HG02973 (cell line): ENCODE measurements around the gene TUBGCP6.

ENCODE experiments used
- ATAC-seq: cut with Tn5 transposase; IDR thresholded peaks from one replicate; pipeline ENCODE4 v1.9.1; 2021; ENCODE audit warnings: moderate library complexity; ENCODE audit not compliant: unreplicated experiment

TUBGCP6 gene

GRCh38 chr22:50198624-50199017, 46.2 kb downstream of the TUBGCP6 start:
- no peak for ATAC-seq

GRCh38 chr22:50197856-50198623, 46.8 kb downstream of the TUBGCP6 start:
- no peak for ATAC-seq

DNA sequence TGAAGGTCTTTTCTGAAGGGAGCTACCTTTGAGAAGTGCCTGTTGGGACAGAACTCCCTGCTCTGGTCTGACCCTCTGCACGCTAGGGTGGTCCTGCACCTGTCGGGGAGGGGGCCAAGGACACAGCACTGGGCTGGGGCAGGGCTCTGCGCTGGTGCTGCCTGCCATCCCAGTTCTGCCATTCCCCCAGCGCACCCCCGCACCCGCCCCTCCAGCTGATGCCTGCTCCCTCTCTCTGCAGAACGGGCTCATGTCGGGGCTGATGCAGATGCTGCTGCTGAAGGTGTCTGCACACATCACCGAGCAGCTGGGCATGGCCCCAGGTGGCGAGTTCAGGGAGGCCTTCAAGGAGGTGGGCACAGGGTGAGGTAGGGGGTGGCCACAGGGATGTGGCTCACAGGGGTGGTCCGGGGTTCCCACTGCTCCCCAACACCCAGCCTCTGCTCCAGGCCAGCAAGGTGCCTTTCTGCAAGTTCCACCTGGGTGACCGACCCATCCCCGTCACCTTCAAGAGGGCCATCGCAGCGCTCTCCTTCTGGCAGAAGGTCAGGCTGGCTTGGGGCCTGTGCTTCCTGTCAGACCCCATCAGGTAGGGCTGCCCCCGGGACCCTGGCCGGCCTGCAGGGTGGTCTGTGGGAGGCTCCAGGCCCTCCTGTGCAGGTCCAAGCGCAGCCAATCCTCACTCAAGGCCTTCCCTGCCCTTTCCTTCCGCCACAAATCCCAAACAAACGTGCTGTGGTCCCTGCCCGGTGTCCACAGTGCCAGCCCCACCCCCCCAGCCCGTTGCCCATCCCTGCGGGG, 47.6 kb downstream of the TUBGCP6 start:
- no peak for ATAC-seq

DNA sequence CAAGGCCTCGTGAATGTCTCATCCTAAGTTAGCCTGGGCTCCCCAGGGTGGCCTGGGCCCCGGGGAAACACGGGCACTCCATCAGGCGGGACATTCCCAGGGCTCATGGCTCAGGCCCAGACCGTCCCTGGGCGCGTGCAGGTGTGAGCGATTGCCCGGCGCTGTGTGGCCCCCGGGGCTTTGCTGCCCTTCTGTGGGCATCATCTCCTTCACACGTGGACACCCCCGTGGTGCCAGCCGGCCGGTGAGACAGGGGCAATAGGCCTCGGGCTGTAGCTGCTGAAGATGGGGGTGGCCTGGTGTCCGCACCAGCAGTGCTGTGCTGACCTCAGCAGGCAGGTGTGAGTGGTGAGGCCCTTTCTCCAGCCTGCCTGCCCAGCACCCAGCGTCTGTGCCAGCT, 48.6 kb downstream of the TUBGCP6 start:
- no peak for ATAC-seq

DNA sequence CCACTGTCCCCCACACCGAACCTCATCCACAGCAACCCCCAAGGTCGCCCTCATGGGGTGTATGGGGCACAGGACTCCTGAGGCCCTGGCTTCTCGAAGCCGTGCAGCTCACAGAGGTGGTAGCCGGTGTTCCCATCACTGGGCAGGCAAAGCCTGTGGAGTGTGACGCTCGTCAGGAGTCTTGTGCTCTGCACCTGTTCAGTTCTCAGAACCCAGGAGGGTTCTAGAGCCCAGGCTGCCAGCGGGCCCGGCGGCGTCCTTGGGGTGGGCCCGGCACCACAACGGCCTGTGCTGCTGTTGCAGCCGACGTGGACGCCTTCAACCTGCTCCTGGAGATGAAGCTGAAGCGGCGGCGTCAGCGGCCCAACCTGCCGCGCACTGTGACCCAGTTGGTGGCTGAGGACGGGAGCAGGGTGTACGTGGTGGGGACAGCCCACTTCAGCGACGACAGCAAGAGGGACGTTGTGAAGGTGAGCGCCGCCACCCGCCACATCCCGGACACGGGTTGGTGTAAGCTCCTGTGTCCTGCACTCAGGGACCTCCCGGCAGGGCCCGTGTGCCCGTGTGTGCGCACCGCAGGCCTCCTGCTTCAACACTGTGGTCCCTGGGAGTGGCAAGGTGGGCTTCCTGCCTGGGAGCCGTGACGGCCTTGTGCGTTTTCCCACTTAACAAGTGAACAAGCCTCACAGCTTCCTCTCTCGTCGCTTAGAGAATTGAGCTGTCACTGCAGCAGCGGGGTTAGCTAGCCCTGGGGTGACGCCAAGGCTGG, 50.6 kb downstream of the TUBGCP6 start:
- no peak for ATAC-seq

- ATAC-seq, result no peak
Observed at GRCh38 chr22:50193621-50194020, 51.2 kb downstream of the TUBGCP6 start.

DNA sequence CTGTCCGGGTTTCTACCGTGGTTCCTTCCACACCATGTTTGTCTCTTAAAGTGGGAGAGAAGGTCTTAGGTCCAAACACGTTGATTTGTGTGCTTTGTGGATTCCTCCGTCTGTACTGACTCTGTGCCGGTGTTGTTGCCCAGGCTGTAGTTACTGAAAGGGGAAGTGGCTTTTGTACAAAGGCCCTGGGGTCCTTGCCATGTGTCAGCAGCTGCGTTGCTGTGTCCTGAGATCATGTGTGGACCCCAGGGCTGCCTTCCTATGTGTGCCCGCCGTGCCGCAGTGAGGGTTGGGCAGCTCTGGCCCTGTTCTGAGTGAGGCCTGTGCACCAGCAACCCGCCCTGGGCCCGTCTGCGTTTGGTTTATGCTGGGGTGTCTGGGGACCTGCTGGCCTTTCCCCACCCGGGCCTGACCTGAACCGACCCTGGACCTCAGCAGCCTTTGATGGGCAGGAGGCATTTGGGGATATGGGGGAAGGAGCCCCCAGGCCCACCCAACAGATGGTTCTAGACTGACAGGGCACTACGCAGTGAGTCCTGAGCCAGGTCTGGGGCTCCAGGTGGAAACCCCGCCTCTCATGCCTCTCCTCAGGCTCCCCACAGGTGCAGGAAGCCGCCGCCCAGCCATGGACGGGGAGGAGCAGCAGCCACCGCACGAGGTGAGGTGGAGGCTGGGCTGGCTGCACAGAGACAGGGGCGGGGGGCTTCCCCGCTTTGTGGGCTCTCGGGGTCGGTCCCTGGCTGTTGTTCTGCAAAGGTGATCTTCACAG, 52.2 kb downstream of the TUBGCP6 start:
- ATAC-seq, result no peak

GRCh38 chr22:50190941-50191741, 53.7 kb downstream of the TUBGCP6 start:
- no peak for ATAC-seq

GRCh38 chr22:50190182-50190940, 54.5 kb downstream of the TUBGCP6 start:
- ATAC-seq, result peak; percentile 30

DNA sequence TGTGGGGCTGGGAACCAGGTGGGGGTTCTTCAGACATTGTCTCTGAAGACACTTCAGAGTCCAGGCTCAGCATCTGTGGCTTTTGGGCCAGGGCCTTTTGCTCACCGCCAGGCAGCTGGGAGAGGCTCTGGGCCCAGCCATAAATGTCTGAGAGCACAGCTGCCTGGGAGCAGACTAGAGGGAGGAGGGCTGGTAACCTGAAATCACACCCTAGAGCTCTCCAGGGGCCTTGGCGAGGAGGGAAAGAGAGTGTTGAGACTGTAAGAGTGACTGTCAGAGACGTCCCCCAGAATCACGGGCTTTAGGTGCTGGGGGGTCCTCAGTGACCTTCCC, 55.0 kb downstream of the TUBGCP6 start:
- no peak for ATAC-seq

DNA sequence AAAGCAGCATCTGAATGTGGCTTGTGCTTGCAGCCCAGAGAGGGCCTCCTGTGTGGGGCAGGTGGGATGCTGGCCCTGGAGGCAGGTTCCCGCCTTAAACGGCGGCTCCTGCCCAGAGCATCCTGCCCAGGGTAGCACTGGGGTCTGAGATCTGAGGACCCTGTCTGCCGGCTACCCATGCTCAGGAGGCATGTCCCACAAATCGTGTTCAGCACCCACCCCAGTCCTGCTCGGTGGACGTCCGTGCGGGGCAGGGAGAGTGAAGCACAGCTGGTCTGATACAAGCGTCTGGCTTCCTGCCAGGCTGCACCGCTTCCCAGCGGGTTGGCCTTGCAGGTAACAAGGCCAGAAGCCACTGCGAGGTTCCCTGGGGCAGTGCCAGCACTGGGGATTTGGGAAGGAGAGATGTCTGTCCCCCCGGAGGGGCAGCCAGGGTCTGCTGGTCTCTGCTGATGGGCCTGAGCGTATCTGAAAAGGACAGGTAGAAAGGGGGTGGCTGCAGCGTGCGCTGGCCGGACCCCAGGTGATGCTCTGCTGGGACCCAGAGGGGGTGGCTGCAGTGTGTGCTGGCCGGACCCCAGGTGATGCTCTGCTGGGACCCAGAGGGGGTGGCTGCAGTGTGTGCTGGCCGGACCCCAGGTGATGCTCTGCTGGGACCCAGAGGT, 55.5 kb downstream of the TUBGCP6 start:
- no peak for ATAC-seq

DNA sequence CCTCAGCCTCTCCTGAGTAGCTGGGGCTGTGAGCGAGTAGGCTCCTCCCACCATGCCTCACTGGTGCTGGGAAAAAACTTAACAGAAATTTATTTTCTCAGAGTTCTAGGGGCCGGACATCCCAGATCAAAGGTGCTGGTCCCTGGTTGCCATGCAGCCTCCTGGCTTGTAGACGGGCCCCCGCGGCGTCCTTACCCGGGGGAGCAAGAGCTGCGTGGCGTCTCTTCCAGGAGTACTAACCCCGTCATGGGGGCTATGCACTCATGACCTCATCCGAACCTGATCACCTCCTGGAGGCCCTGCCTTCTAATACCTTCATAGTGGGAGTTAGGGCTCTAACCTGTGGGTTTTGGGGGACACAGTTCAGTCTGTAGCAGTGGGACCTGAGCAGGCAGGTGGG, 56.5 kb downstream of the TUBGCP6 start:
- no peak for ATAC-seq

DNA sequence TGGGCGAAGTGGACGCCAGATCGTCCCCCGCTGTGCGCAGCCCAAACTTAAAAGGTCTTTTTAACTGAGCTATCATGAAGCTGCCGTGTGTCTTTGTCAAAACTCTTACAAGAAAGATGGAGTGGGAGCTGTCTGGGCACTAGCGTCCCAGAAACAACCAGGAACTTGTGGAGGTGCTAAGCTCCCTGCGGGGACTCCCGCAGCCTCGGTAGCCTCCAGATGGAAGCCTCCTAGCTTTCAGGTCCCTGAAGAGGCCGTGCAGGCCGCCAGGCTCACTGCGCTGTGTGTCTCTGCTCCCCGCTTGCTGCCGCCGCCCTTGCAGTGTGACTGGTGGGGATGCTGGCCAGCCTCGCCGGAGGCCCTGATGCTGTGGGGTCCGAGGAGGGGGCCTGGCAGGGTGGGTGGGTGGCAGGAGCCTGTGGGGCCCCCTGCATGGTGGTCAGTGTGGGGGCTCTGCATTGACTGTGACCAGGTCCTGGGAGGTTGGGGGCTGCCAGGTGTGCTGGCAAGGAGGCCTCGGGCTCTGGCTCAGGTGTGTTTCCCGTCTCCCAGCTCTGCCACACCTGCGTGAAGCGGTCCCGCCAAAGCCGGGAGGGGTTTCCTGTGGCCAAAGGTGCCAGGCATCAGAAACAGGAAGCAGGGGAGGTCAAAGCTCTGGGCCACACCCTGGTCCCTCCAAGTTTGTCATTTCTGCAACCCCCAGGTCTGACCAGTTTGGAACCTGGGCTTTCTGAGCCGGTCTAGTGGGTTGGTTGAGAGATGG, 57.9 kb downstream of the TUBGCP6 start:
- ATAC-seq, result no peak

- ATAC-seq, result no peak
Observed at GRCh38 chr22:50186181-50186714, 58.6 kb downstream of the TUBGCP6 start.

- peak; percentile 32 for ATAC-seq
Observed at GRCh38 chr22:50185375-50186087, 59.3 kb downstream of the TUBGCP6 start, which contains the start of gene TRABD. TRABD (plus strand) TSS chr22:50185913; CDS start chr22:50193061, 7,148 bp downstream.

DNA sequence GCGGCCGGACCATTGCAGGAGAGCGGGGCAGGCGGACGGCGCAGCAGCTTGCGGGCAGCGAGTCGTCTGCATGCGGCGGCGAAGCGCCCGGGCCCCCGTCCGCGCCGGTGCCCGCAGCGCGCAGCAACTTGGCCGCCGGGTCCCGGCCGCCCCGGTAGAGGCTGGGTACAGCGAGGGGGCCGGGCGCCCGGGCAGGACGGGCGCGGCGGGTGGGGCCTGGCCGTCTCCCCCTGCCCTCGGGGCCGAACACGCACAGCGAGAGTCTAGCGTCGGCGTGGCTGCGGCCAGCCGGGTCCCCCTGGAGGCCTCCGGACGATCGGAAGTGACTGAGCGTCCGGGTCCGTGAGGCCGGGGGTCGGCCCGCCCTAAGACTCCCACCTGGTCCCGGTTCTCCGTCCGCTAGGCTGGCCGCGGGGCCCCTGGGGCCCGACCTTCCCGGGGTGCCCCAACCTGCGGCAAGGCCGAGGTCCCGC, 59.9 kb downstream of the TUBGCP6 start:
- no peak for ATAC-seq
